GM20000 (cell line): ENCODE measurements around the gene SLC17A5.

Source experiments
- DNase-seq: peaks from one replicate; pipeline ENCODE4 v3.0.0; 2012; ENCODE audit warnings: low spot score
- TF ChIP-seq, protein P1 (sequence below): IDR thresholded peaks from 2 replicates; pipeline ENCODE4 v1.5.1; 2012; ENCODE audit warnings: mild to moderate bottlenecking, control low read depth; ENCODE audit errors: extremely low read depth, missing control alignments

Gene SLC17A5

DNA sequence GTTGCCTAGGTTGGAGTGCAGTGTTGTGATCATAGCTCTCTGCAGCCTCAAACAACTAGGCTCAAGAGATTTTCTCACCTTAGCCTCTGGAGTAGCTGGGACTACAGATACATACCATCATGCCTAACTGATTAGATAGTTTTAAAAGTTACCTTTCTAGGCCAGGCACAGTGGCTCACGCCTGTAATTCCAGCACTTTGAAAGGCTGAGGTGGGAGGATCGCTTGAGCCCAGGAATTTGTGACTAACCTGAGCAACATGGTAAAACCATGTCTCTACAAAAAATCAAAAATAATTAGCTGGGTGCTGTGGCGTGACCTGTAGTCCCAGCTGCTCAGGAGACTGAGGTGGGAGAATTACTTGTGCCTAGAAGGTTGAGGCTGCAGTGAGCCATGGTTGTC lies 41.2 kb downstream of the SLC17A5 start:
- DNase-seq: no peak
- TF ChIP-seq, protein P1, sequence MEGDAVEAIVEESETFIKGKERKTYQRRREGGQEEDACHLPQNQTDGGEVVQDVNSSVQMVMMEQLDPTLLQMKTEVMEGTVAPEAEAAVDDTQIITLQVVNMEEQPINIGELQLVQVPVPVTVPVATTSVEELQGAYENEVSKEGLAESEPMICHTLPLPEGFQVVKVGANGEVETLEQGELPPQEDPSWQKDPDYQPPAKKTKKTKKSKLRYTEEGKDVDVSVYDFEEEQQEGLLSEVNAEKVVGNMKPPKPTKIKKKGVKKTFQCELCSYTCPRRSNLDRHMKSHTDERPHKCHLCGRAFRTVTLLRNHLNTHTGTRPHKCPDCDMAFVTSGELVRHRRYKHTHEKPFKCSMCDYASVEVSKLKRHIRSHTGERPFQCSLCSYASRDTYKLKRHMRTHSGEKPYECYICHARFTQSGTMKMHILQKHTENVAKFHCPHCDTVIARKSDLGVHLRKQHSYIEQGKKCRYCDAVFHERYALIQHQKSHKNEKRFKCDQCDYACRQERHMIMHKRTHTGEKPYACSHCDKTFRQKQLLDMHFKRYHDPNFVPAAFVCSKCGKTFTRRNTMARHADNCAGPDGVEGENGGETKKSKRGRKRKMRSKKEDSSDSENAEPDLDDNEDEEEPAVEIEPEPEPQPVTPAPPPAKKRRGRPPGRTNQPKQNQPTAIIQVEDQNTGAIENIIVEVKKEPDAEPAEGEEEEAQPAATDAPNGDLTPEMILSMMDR: no peak

- TF ChIP-seq, protein P1: peak; percentile 13
- DNase-seq: peak; percentile 47
Measured at GRCh38 chr6:73610444-73611275, 43.1 kb downstream of the SLC17A5 start.

GRCh38 chr6:73608761-73609160 lies 45.0 kb downstream of the SLC17A5 start:
- TF ChIP-seq, protein P1: no peak
- DNase-seq: no peak

DNA sequence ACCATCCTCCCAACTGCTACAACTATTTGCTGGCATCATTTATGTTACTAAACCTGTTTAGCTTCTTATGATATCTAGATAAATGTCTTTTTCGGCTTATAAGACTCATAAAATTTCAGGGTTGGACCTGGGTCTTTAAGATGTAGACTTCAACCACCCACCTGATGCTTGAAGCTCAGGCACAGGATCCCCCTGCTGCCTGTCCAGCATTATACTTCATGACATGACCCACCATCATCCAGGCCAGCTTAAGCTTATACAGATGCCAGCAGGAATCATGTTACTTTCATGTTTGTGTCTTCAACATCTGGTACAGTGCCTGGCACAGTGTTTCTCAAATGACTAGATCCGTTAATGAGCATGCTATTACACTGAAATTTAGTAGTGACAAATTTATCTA lies 47.4 kb downstream of the SLC17A5 start:
- TF ChIP-seq, protein P1: no peak

DNA sequence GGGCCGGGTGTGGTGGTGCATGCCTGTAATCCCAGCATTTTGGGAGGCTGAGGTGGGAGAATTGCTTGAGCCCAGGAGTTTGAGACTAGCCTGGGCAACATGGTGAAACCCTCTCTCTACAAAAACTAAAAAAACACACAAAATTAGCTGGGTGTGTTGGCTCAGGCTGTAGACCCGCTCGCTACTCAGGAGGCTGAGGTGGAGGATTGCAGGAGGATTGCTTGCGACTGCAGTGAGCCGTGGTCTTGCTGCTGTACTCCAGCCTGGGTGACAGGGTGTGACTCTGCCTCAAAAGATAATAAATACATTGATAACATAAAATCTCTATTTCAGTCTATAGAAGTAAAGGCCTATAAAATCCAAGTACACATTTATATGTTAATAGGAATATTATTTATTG lies 49.3 kb downstream of the SLC17A5 start:
- TF ChIP-seq, protein P1: no peak
- no peak for DNase-seq

More for the DNA sequence above, 47.4 kb downstream of the SLC17A5 start:
- no peak for DNase-seq

- TF ChIP-seq, protein P1: no peak
Measured at GRCh38 chr6:73604020-73604419, 49.8 kb downstream of the SLC17A5 start.

DNA sequence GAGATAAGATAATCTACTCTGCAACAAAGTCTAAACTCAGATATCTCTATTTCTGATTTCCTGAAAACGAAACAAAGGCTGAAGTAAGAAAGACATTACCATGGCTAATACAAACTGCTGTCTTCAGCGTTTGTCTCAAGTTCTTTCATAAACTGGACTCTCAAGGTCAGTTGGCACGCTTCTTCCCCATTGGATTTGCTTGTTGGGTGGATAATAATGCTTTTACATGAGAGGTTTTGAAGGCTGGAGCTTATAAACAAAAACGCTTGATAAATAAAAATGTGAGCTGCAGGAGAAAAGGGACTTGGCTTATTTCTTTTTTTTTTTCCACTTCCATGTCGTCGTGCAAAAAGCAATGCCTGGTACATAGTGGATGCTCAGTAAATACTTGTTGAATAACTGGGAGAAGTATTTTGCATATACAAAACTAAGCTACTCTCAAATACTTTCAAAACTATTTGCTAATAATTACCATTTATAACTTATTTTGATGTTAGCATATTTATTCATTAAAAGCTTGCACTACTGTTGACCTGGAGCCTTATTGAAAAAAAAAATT lies 67.3 kb downstream of the SLC17A5 start:
- DNase-seq: no peak
- TF ChIP-seq, protein P1: no peak

More at GRCh38 chr6:73604020-73604419, 49.8 kb downstream of the SLC17A5 start:
- no peak for DNase-seq
